ENCODE results near the gene TBC1D22B. TPM values are rescaled to one million over a fixed set of nuclear protein-coding genes. Genes with fewer than 3 reads are reported as not detected.

TBC1D22B gene
- total and polyA plus RNA-seq, 2 donors (not counting 3 experiments of a cell fraction or from before 2014, with no cell fraction given) = 13.1 to 13.6 TPM

DNA sequence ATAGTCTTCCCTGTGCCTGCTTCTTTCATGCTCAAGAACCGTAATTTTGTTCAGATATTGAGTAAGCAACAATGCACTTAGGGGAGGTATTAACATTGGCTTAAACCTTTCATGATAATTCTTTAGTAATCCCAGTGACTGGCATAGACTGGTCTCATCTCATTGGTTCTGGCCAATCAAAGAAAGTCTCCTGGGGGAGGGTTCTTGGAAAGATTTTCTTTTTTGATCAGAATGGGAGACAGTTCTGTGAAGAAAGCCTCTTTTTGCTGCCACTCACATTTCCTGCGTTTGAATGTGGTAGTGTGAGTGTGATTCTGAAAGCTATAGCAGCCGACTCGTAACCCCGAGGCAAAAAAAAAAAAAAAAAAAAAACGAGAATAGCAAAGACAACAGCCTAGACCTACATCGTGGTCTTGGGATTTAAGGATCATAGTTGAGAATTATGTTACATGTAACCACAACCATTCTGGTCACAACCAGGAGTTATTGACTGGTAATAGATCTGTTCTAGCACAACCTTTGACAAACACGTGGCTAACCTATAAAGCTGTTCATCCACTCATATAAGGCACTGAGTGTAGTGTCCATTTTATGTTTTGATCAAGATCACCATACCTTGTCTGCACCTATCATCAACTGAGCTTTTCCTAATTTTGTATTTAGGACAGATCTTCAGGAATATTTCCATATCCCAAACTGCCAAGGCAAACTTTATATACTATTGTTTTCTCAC is 15.4 kb downstream of the TBC1D22B start:
- intact Hi-C loops (cut with micrococcal nuclease) = no loop called here
- Histone ChIP-seq H3K4me3 (replicated peaks in 1 of 3; ENCODE audit: insufficient read depth in 1 of 3, low read depth in 1 of 3, low read length in 3 of 3) (no peak overlapping the region), H3K4me1 (ENCODE audit: control insufficient read depth, extremely low read depth, insufficient read depth, low read length) (no peaks in the 10 kb centered on the region), H3K79me2 (ENCODE audit: control insufficient read depth, insufficient read depth, low read length) (peaks cover 18% of the 10 kb centered on the region), H2AFZ (ENCODE audit: low read depth, low read length) (no peak overlapping the region), H3K9me1 (replicated peaks; ENCODE audit: control insufficient read depth, extremely low read depth, insufficient read depth, low read length) (no peaks in the 10 kb centered on the region), H3K9ac (replicated peaks; ENCODE audit: extremely low read depth, insufficient read depth, low read length) (no peak overlapping the region), H3K27ac (ENCODE audit: insufficient read depth, low read depth, low read length) (no peak overlapping the region), H3K4me2 (ENCODE audit: insufficient read depth, low read length) (no peak overlapping the region), H4K20me1 (replicated peaks; ENCODE audit: control insufficient read depth, extremely low read depth, insufficient read depth, low read length) (peaks cover 2% of the 10 kb centered on the region), H3K27me3 (ENCODE audit: control insufficient read depth in 2 of 2, insufficient read depth in 2 of 2, low read length in 2 of 2) (no peaks in the 10 kb centered on the region), H3K36me3 (ENCODE audit: control insufficient read depth in 2 of 2, extremely low read depth in 1 of 2, insufficient read depth in 2 of 2, low read length in 2 of 2) (peaks cover 2% of the 10 kb centered on the region in 2 experiments), H3K9me3 (replicated peaks; ENCODE audit: control insufficient read depth, insufficient read depth, low read length) (no peaks in the 10 kb centered on the region)
- ChIA-PET CTCF (interaction anchor here (0.7 to 1.4 kb wide), 2 partner anchors 11 to 63 kb away, joined by 3 to 4 read pairs; no protein-coding TSS in a partner anchor), POLR2A (no interaction called here)
- no peak for DNase-seq (ENCODE audit: low read depth, low spot score)
- no TSS peak for BruUV-seq (replicated peaks)
- FAIRE-seq = no peak
- TF ChIP-seq FOS (IDR thresholded peaks at IDR 0.05; ENCODE audit: borderline replicate concordance, insufficient read depth, low read length) = no peak
- TF ChIP-seq GATA2 (IDR thresholded peaks at IDR 0.05; ENCODE audit: insufficient read depth, insufficient read length, low read depth, low read length) = no peak
- TF ChIP-seq EZH2 (IDR thresholded peaks at IDR 0.05; ENCODE audit: borderline replicate concordance, low read depth, low read length, severe bottlenecking) = no peak
- TF ChIP-seq JUN (IDR thresholded peaks at IDR 0.05; ENCODE audit: borderline replicate concordance, insufficient read depth, insufficient read length, low read depth) = no peak
- TF ChIP-seq, protein P1, sequence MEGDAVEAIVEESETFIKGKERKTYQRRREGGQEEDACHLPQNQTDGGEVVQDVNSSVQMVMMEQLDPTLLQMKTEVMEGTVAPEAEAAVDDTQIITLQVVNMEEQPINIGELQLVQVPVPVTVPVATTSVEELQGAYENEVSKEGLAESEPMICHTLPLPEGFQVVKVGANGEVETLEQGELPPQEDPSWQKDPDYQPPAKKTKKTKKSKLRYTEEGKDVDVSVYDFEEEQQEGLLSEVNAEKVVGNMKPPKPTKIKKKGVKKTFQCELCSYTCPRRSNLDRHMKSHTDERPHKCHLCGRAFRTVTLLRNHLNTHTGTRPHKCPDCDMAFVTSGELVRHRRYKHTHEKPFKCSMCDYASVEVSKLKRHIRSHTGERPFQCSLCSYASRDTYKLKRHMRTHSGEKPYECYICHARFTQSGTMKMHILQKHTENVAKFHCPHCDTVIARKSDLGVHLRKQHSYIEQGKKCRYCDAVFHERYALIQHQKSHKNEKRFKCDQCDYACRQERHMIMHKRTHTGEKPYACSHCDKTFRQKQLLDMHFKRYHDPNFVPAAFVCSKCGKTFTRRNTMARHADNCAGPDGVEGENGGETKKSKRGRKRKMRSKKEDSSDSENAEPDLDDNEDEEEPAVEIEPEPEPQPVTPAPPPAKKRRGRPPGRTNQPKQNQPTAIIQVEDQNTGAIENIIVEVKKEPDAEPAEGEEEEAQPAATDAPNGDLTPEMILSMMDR (IDR thresholded peaks at IDR 0.05; ENCODE audit: extremely low read depth in 1 of 2, insufficient read depth in 1 of 2, low read depth in 1 of 2, low read length in 2 of 2) = no peak
- TF ChIP-seq POLR2A (IDR thresholded peaks at IDR 0.05; ENCODE audit: low read depth, low read length) = no peak
- TF ChIP-seq POLR2AphosphoS5 (IDR thresholded peaks at IDR 0.05; ENCODE audit: insufficient read depth, low read depth, low read length) = no peak
- TF ChIP-seq MYC (IDR thresholded peaks at IDR 0.05; ENCODE audit: low read depth, low read length) = no peak
- no peak for TF ChIP-seq MAX (IDR thresholded peaks at IDR 0.05; ENCODE audit: insufficient read depth, insufficient read length)
- dilution Hi-C loops (cut with MboI; ENCODE audit: extremely low pct_ligation_motif_present, low sequenced_read_pairs) = no loop called here

All from endothelial cell of umbilical vein (primary cell).